HCT116 (cell line): ENCODE results near the gene M1AP. TPM values are rescaled to one million over a fixed set of nuclear protein-coding genes. Genes with fewer than 3 reads are reported as not detected.

Experiments used
- ATAC-seq: fragments of 200-7000 bp; cut with Tn5 transposase; 2 replicates; pipeline ENCODE4 v1.9.1; 2020; ENCODE audit warnings: mild to moderate bottlenecking, moderate library complexity
- BruUV-seq: library from RNA; stranded (reverse); fragments of 400-500 nt; replicated peaks from 2 replicates; lab custom pipeline; 2021; lab: Mats Ljungman, UMichigan
- CTCF ChIA-PET: fragments of 300-600 bp; sonication (Branson Sonifier 250); formaldehyde crosslinking; loops from one replicate; lab custom pipeline; 2021; ENCODE audit warnings: antibody characterized with exemption; lab: Charles Lee
- POLR2A ChIA-PET: fragments of 300-600, 350-600 bp; sonication (Branson Sonifier 250); formaldehyde crosslinking; loops from one replicate; lab custom pipeline; 2021; ENCODE audit warnings: antibody characterized with exemption; lab: Charles Lee
- RAD21 ChIA-PET, 2 experiments: fragments of 300-600 bp; sonication (Branson Sonifier 250); formaldehyde crosslinking; loops; one replicate each; lab custom pipeline; 2023; ENCODE audit warnings: low total read pairs in 2 of 2; ENCODE audit not compliant: uncharacterized antibody in 2 of 2, unreplicated experiment in 2 of 2, low non-redundant PET in 1 of 2; lab: Charles Lee
- DNase-seq: peaks from one replicate; pipeline ENCODE4 v3.0.0-alpha.2; 2010; ENCODE audit warnings: low read depth, low spot score
- H2AFZ ChIP-seq: fragments of 200-600 bp; shearing (Covaris generic), sonication (generic); 2 replicates; pipeline ENCODE4 v1.6.1; 2017; ENCODE audit warnings: low read depth, mixed run types, mixed read lengths, antibody characterized with exemption, low read length; ENCODE audit not compliant: poor library complexity, severe bottlenecking
- H3K27ac ChIP-seq: 2 replicates; pipeline ENCODE4 v1.5.1; 2012; ENCODE audit warnings: low read depth, low read length
- H3K27me3 ChIP-seq: fragments of 200-600 bp; sonication (generic); 2 replicates; pipeline ENCODE4 v1.6.1; 2016; ENCODE audit warnings: mixed run types, low read length, mixed read lengths; ENCODE audit not compliant: insufficient read depth
- H3K36me3 ChIP-seq, 2 experiments: fragments of 200-500 bp in 1 of 2; fragments of 200-600 bp in 1 of 2; sonication (Bioruptor generic) in 1 of 2; sonication (generic) in 1 of 2; 2 replicates each; pipeline versions ENCODE4 v1.5.1 to v1.6.1; 2014 to 2016; ENCODE audit warnings: low read length in 2 of 2, inconsistent platforms in 1 of 2, mixed read lengths in 1 of 2, mixed run types in 1 of 2; ENCODE audit not compliant: insufficient read depth in 2 of 2, control insufficient read depth in 1 of 2
- H3K4me1 ChIP-seq, 2 experiments: fragments of 200-600 bp in 1 of 2; sonication (generic) in 1 of 2; 2 replicates each; pipeline versions ENCODE4 v1.5.1 to v1.6.1; 2012 to 2017; ENCODE audit warnings: low read length in 2 of 2, inconsistent platforms in 1 of 2, mild to moderate bottlenecking in 1 of 2, mixed read lengths in 1 of 2, mixed run types in 1 of 2, moderate library complexity in 1 of 2; ENCODE audit not compliant: insufficient read depth in 2 of 2, control insufficient read depth in 1 of 2
- H3K4me2 ChIP-seq: fragments of 200-600 bp; sonication (generic); 2 replicates; pipeline ENCODE4 v1.6.1; 2017; ENCODE audit warnings: mixed run types, low read length, mixed read lengths
- H3K4me3 ChIP-seq, 2 experiments: fragments of 200-600 bp in 1 of 2; sonication (generic) in 1 of 2; replicated peaks in 1 of 2; 2 replicates each; pipeline ENCODE4 v1.5.1; 2011 to 2016; ENCODE audit warnings: low read length in 2 of 2, control low read depth in 1 of 2, low read depth in 1 of 2, mild to moderate bottlenecking in 1 of 2, mixed read lengths in 1 of 2, mixed run types in 1 of 2
- H3K79me2 ChIP-seq: fragments of 200-600 bp; sonication (generic); 2 replicates; pipeline ENCODE4 v1.6.1; 2017; ENCODE audit warnings: mild to moderate bottlenecking, mixed run types, low read length, moderate library complexity, mixed read lengths; ENCODE audit not compliant: insufficient read depth
- H3K9ac ChIP-seq: fragments of 200-600 bp; sonication (generic); 2 replicates; pipeline ENCODE4 v1.6.1; 2016; ENCODE audit warnings: low read length, mixed read lengths
- H3K9me2 ChIP-seq: fragments of 200-600 bp; sonication (generic), shearing (Covaris generic); 2 replicates; pipeline ENCODE4 v1.6.1; 2017; ENCODE audit warnings: mixed run types, mild to moderate bottlenecking, moderate library complexity; ENCODE audit not compliant: insufficient read depth
- H3K9me3 ChIP-seq, 2 experiments: fragments of 200-500 bp in 1 of 2; fragments of 200-600 bp in 1 of 2; sonication (Bioruptor generic) in 1 of 2; sonication (generic) in 1 of 2; 2 replicates each; pipeline ENCODE4 v1.6.1; 2014 to 2017; ENCODE audit warnings: low read length in 2 of 2, mixed read lengths in 2 of 2, inconsistent platforms in 1 of 2, low read depth in 1 of 2, mild to moderate bottlenecking in 1 of 2, mixed run types in 1 of 2, moderate library complexity in 1 of 2; ENCODE audit not compliant: control insufficient read depth in 1 of 2, insufficient read depth in 1 of 2
- H4K20me1 ChIP-seq: fragments of 200-600 bp; sonication (generic), shearing (Covaris generic); 2 replicates; pipeline ENCODE4 v1.6.1; 2017; ENCODE audit warnings: mixed run types, mild to moderate bottlenecking, moderate library complexity; ENCODE audit not compliant: insufficient read depth
- CBX3 ChIP-seq: IDR thresholded peaks from 2 replicates; pipeline ENCODE4 v1.6.1; 2012; ENCODE audit warnings: low read depth
- ELF1 ChIP-seq: IDR thresholded peaks from 2 replicates; pipeline ENCODE4 v1.6.1; 2012; ENCODE audit warnings: low read depth, borderline replicate concordance
- EZH2 ChIP-seq: fragments of 200-600 bp; sonication (generic); IDR thresholded peaks from 2 replicates; pipeline ENCODE4 v1.6.1; 2017; ENCODE audit warnings: antibody characterized with exemption, mixed run types
- FOSL1 ChIP-seq: IDR thresholded peaks from 2 replicates; pipeline ENCODE4 v1.6.1; 2012; ENCODE audit warnings: low read depth
- JUND ChIP-seq: IDR thresholded peaks from 2 replicates; pipeline ENCODE4 v1.6.1; 2012
- POLR2A ChIP-seq: IDR thresholded peaks from 2 replicates; pipeline ENCODE4 v1.7.0; 2011; ENCODE audit warnings: borderline replicate concordance; ENCODE audit not compliant: insufficient read depth, insufficient read length; ENCODE audit errors: extremely low read depth
- POLR2AphosphoS5 ChIP-seq: IDR thresholded peaks from 2 replicates; pipeline ENCODE4 v1.6.1; 2011; ENCODE audit warnings: mild to moderate bottlenecking, low read depth, low read length, moderate library complexity
- RAD21 ChIP-seq: IDR thresholded peaks from 2 replicates; pipeline ENCODE4 v1.6.1; 2012; ENCODE audit warnings: low read depth, mild to moderate bottlenecking
- SP1 ChIP-seq: IDR thresholded peaks from 2 replicates; pipeline ENCODE4 v1.6.1; 2012; ENCODE audit warnings: low read depth
- SRF ChIP-seq: IDR thresholded peaks from 2 replicates; pipeline ENCODE4 v1.6.1; 2012; ENCODE audit warnings: low read depth
- YY1 ChIP-seq: IDR thresholded peaks from 2 replicates; pipeline ENCODE4 v1.6.1; 2011; ENCODE audit warnings: low read length, low read depth, moderate library complexity, mild to moderate bottlenecking; ENCODE audit not compliant: insufficient replicate concordance; ENCODE audit errors: extremely low read depth
- ZFX ChIP-seq: fragments of 450-650 bp; IDR thresholded peaks from 2 replicates; pipeline ENCODE4 v1.6.1; 2017
- ZNF274 ChIP-seq: fragments of 200-500 bp; sonication (Bioruptor generic); IDR thresholded peaks from 2 replicates; pipeline ENCODE4 v1.6.1; 2014; ENCODE audit warnings: mild to moderate bottlenecking, low read depth, low read length, inconsistent platforms
- intact Hi-C: fragments of 100-400 bp; cut with micrococcal nuclease; formaldehyde crosslinking; loops from 2 replicates; pipeline ENCODE4 v1.10.0; 2022
- total RNA-seq: library from RNA; stranded (reverse); gene quantifications from one replicate; pipeline ENCODE4 v1.2.1, GENCODE V29; 2021; ENCODE audit not compliant: unreplicated experiment
- TF ChIP-seq, protein P1 (sequence below): IDR thresholded peaks from 2 replicates; pipeline ENCODE4 v1.6.1; 2012; ENCODE audit warnings: low read depth
- TF ChIP-seq, protein P2 (sequence below): IDR thresholded peaks from 2 replicates; pipeline ENCODE4 v1.6.1; 2012
- TF ChIP-seq, protein P3 (sequence below): IDR thresholded peaks from 2 replicates; pipeline ENCODE4 v1.6.1; 2011; ENCODE audit warnings: mild to moderate bottlenecking, low read length, moderate library complexity; ENCODE audit not compliant: insufficient replicate concordance; ENCODE audit errors: extremely low read depth

M1AP gene
- total RNA-seq, 1 experiment from 2014 or later: 28.2 TPM

DNA sequence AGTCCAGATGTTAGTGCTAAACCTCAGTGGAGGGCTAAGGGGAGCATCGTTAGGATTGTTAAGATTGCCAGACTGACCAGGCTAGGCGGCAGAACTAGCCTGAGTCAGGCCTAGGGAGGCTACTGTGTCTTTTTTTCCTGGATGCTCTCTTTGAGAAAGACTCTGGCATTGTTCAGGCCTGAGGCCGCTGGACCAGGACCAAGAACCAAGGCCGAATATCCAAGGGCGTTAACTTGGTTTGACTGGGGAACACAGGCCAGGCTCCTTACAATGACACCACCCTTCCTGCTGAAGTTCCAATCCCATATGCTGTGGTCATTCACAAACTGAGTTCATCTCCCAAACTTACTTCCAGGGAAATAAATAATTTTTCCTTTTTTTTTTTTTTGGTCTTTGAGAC lies 107.8 kb downstream of the M1AP start:
- ATAC-seq (no peak), DNase-seq (no peak)
- TF ChIP-seq, protein P1, sequence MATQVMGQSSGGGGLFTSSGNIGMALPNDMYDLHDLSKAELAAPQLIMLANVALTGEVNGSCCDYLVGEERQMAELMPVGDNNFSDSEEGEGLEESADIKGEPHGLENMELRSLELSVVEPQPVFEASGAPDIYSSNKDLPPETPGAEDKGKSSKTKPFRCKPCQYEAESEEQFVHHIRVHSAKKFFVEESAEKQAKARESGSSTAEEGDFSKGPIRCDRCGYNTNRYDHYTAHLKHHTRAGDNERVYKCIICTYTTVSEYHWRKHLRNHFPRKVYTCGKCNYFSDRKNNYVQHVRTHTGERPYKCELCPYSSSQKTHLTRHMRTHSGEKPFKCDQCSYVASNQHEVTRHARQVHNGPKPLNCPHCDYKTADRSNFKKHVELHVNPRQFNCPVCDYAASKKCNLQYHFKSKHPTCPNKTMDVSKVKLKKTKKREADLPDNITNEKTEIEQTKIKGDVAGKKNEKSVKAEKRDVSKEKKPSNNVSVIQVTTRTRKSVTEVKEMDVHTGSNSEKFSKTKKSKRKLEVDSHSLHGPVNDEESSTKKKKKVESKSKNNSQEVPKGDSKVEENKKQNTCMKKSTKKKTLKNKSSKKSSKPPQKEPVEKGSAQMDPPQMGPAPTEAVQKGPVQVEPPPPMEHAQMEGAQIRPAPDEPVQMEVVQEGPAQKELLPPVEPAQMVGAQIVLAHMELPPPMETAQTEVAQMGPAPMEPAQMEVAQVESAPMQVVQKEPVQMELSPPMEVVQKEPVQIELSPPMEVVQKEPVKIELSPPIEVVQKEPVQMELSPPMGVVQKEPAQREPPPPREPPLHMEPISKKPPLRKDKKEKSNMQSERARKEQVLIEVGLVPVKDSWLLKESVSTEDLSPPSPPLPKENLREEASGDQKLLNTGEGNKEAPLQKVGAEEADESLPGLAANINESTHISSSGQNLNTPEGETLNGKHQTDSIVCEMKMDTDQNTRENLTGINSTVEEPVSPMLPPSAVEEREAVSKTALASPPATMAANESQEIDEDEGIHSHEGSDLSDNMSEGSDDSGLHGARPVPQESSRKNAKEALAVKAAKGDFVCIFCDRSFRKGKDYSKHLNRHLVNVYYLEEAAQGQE: no peak
- TF ChIP-seq FOSL1 (no peak), SP1 (no peak), SRF (no peak), RAD21 (no peak)
- no peak overlapping the region for H3K4me3 ChIP-seq
- H3K27ac ChIP-seq: no peak overlapping the region
- ChIA-PET CTCF (no interaction called here), POLR2A (no interaction called here), RAD21 (no interaction called here)
- H4K20me1 ChIP-seq: no peaks in the 10 kb centered on the region
- no TSS peak for BruUV-seq
- no peaks in the 10 kb centered on the region for H3K27me3 ChIP-seq
- no peaks in the 10 kb centered on the region for H3K9me2 ChIP-seq
- H3K4me1 ChIP-seq: no peaks in the 10 kb centered on the region; a peak in 2 of 4 replicates
- no peaks in the 10 kb centered on the region for H3K79me2 ChIP-seq
- no peak overlapping the region for H3K4me2 ChIP-seq
- no peak overlapping the region for H3K9ac ChIP-seq
- H3K9me3 ChIP-seq: no peaks in the 10 kb centered on the region
- no peak overlapping the region for H2AFZ ChIP-seq
- intact Hi-C loops: no loop called here
- no peaks in the 10 kb centered on the region for H3K36me3 ChIP-seq

DNA sequence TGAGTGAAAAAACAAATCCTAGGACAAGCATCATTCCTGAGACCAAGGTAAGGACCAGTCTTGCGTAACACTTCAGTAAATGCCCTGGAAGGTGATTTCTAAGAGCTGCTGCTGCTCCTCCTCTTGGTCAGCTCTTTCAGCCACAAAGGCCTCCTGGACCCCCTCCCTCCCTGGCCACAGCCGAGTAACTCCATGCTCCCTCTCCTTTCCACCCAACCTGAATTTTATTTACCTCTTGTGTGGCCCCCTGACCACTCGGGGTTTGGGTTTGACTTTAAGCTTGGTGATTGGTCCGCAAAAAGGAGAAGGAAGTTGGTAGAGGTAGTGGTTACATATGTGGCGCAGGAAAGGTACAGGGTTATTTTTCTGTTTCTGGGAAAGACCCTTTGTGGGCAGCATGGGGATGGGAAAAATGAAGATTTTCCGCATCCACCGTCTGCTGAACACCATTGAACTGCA lies 109.2 kb downstream of the M1AP start:
- H3K9me2 ChIP-seq: no peaks in the 10 kb centered on the region
- ChIA-PET POLR2A (no interaction called here), CTCF (no interaction called here)
- TF ChIP-seq ELF1: no peak
- TF ChIP-seq EZH2: no peak
- TF ChIP-seq YY1: no peak
- TF ChIP-seq RAD21: no peak
- TF ChIP-seq JUND: no peak
- no peak for TF ChIP-seq ZNF274
- no peak for TF ChIP-seq POLR2AphosphoS5
- TF ChIP-seq, protein P2, sequence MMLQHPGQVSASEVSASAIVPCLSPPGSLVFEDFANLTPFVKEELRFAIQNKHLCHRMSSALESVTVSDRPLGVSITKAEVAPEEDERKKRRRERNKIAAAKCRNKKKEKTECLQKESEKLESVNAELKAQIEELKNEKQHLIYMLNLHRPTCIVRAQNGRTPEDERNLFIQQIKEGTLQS: no peak
- TF ChIP-seq POLR2A: no peak
- TF ChIP-seq CBX3: no peak
- TF ChIP-seq, protein P3, sequence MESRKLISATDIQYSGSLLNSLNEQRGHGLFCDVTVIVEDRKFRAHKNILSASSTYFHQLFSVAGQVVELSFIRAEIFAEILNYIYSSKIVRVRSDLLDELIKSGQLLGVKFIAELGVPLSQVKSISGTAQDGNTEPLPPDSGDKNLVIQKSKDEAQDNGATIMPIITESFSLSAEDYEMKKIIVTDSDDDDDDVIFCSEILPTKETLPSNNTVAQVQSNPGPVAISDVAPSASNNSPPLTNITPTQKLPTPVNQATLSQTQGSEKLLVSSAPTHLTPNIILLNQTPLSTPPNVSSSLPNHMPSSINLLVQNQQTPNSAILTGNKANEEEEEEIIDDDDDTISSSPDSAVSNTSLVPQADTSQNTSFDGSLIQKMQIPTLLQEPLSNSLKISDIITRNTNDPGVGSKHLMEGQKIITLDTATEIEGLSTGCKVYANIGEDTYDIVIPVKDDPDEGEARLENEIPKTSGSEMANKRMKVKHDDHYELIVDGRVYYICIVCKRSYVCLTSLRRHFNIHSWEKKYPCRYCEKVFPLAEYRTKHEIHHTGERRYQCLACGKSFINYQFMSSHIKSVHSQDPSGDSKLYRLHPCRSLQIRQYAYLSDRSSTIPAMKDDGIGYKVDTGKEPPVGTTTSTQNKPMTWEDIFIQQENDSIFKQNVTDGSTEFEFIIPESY: no peak
- no peak for TF ChIP-seq ZFX

More for the DNA sequence above, 109.2 kb downstream of the M1AP start:
- Histone ChIP-seq H2AFZ (no peak overlapping the region), H3K4me2 (no peak overlapping the region), H4K20me1 (no peaks in the 10 kb centered on the region), H3K27me3 (no peaks in the 10 kb centered on the region), H3K79me2 (no peaks in the 10 kb centered on the region), H3K4me3 (no peak overlapping the region), H3K9me3 (no peaks in the 10 kb centered on the region), H3K4me1 (no peaks in the 10 kb centered on the region; a peak in 1 of 4 replicates), H3K9ac (no peak overlapping the region), H3K27ac (no peak overlapping the region), H3K36me3 (no peaks in the 10 kb centered on the region)
- no TSS peak for BruUV-seq
- DNase-seq: no peak
- RAD21 ChIA-PET: no interaction called here
- intact Hi-C loops: no loop called here
- ATAC-seq: no peak
